GM18873 (cell line): ENCODE measurements around the gene CGREF1.

Source experiments
- ATAC-seq: cut with Tn5 transposase; IDR thresholded peaks from one replicate; pipeline ENCODE4 v1.9.1; 2021; ENCODE audit warnings: mild to moderate bottlenecking, moderate library complexity, moderate number of reproducible peaks; ENCODE audit not compliant: unreplicated experiment, low FRiP score

Gene CGREF1

DNA sequence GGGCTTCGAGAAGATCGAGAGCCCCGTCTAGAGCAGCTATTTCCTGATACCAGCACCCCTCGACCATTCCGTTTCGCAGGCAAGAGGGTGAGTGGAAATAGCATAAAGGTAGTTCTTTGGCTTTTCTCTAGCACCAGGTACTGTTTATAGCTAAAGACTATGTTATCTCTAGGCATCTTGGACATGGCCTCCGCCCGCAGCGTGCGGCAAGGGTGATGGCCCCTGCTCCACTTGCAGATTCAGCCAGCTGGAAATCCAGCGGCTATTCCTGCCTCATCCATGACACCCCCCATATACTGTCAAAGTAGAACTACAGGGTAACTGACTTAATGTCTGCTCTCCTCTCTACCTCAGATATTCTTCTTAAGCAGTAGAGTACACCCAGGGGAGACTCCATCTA, 64.2 kb downstream of the CGREF1 start:
- no peak for ATAC-seq

DNA sequence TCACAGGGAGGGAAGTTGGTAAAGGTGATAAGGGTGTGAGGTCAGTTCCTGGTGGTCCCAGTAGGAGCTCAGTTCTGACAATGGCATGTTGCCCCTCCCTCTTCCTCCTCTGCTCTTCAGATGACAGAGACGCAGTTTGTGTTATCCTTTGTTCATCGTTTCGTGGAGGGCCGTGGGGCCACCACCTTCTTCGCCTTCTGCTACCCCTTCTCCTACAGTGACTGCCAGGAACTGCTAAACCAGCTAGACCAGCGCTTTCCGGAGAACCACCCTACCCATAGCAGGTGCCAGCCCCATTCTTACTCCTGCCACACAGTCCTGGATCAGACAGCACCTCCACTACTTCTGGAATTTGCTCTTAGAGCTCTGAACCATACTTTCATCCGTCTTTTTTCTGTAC, 65.2 kb downstream of the CGREF1 start:
- ATAC-seq = no peak

GRCh38 chr2:27053321-27053720, 65.6 kb downstream of the CGREF1 start:
- no peak for ATAC-seq

- no peak for ATAC-seq
Observed at GRCh38 chr2:27051902-27052645, 66.9 kb downstream of the CGREF1 start.

- ATAC-seq = peak; percentile 58
Observed at GRCh38 chr2:27050996-27051901, 67.7 kb downstream of the CGREF1 start, which contains the start of gene AGBL5. Gene AGBL5, plus strand, starts transcription at chr2:27051668. Its CDS starts 1,291 bp downstream, at chr2:27052959.
